Mononuclear cell (primary cell): ENCODE results near the gene TOR1AIP1. TPM values are rescaled to one million over a fixed set of nuclear protein-coding genes. Genes with fewer than 3 reads are reported as not detected.
"Not testable (repeated sequence)": the region's sequence is repeated elsewhere in the genome, so short reads cannot be mapped to it uniquely, and the experiment has no call there.

Experiments
- H3K27me3 ChIP-seq: 2 replicates; pipeline ENCODE4 v1.6.0; 2011; ENCODE audit warnings: low read length, control low read depth; ENCODE audit not compliant: insufficient read depth
- H3K4me1 ChIP-seq: 2 replicates; pipeline ENCODE4 v1.5.1; 2011; ENCODE audit warnings: mild to moderate bottlenecking, low read length, control low read depth; ENCODE audit not compliant: insufficient read depth
- H3K4me3 ChIP-seq: 2 replicates; pipeline ENCODE4 v1.5.1; 2011; ENCODE audit warnings: mild to moderate bottlenecking, low read length, moderate library complexity
- H3K9me3 ChIP-seq: 2 replicates; pipeline ENCODE4 v1.5.1; 2011; ENCODE audit warnings: low read depth, mild to moderate bottlenecking, control low read depth, low read length
- total RNA-seq: library from RNA; depleted of rRNA; stranded (reverse); fragments of >200 nt; gene quantifications from one replicate; pipeline ENCODE4 v1.2.3, GENCODE V29; 2012

The TOR1AIP1 gene
- total RNA-seq, 1 donor: 106 TPM

- peaks cover 42% of the 10 kb centered on the region for H3K4me1 ChIP-seq
- no peak overlapping the region for H3K4me3 ChIP-seq
- no peaks in the 10 kb centered on the region for H3K27me3 ChIP-seq
- no peaks in the 10 kb centered on the region for H3K9me3 ChIP-seq
Observed at GRCh38 chr1:179950651-179951050, 68.6 kb downstream of the TOR1AIP1 start.

- Histone ChIP-seq H3K4me3 (no peak overlapping the region), H3K9me3 (no peaks in the 10 kb centered on the region), H3K4me1 (peaks cover 46% of the 10 kb centered on the region), H3K27me3 (no peaks in the 10 kb centered on the region)
Observed at GRCh38 chr1:179951383-179952144, 69.5 kb downstream of the TOR1AIP1 start.

GRCh38 chr1:179952186-179952585 lies 70.1 kb downstream of the TOR1AIP1 start:
- H3K27me3 ChIP-seq: no peaks in the 10 kb centered on the region
- no peaks in the 10 kb centered on the region for H3K9me3 ChIP-seq
- no peak overlapping the region for H3K4me3 ChIP-seq
- peaks cover 46% of the 10 kb centered on the region for H3K4me1 ChIP-seq

DNA sequence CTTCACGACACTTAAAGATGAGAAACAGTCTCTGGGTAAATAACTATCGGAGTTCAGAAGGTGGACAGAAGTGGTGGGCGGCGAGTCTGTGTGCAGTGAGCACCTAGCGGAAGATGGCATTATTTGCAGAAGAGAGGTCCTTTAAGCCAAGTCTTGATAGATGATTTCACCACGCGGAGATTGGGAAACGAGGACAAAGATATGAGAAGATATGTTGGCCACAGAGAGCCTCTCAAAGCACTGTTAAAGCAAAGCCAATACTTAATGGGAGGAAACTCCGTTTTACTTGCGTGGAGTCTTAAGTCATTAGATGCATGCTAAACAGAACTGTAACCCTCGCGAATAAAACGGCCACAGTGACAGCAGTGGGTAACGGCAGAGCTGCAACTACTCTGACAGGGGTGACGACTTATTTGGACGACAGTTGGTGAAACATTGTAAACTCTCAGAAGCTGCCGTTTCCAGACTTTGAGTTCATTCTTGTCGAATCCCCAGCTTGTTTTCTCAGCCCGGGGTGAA lies 71.9 kb downstream of the TOR1AIP1 start:
- Histone ChIP-seq H3K4me1 (peaks cover 49% of the 10 kb centered on the region), H3K27me3 (no peaks in the 10 kb centered on the region), H3K9me3 (no peaks in the 10 kb centered on the region), H3K4me3 (peak overlapping the region; percentile 89)

GRCh38 chr1:179954493-179955286 lies 72.6 kb downstream of the TOR1AIP1 start, which contains the start of gene CEP350:
Gene CEP350 (plus strand): TSS chr1:179954810. CDS start chr1:179986182, 31,372 bp downstream.
- peaks cover 49% of the 10 kb centered on the region for H3K4me1 ChIP-seq
- peak within 1 kb of the TSS; percentile 89 for H3K4me3 ChIP-seq
- H3K27me3 ChIP-seq: no peaks in the 10 kb centered on the region
- no peaks in the 10 kb centered on the region for H3K9me3 ChIP-seq

DNA sequence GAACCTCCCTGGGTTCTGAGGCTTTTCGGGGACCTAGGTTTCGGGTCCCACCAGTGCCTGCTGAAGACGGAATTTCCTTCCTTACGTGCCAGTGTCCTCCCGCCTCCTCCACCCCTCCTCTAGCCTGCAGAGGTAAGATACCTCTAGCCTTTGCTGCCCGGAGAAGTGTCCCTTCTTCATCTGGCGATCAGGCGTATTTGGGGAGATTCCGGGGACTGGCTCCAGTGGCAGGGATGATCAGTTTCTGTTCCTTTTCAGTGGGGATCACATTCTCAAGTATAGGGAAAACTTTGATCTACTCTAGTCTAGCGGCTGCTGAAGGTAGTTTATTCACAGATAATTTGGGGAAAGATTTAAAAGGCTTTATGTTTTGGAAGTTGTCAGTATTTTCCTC lies 73.2 kb downstream of the TOR1AIP1 start:
- Histone ChIP-seq H3K4me3 (peak overlapping the region; percentile 89), H3K27me3 (no peaks in the 10 kb centered on the region), H3K4me1 (peaks cover 49% of the 10 kb centered on the region), H3K9me3 (no peaks in the 10 kb centered on the region)

GRCh38 chr1:179955731-179956130 lies 73.6 kb downstream of the TOR1AIP1 start:
- Histone ChIP-seq H3K4me3 (peak overlapping the region; percentile 89), H3K9me3 (no peaks in the 10 kb centered on the region), H3K27me3 (no peaks in the 10 kb centered on the region), H3K4me1 (peaks cover 46% of the 10 kb centered on the region)

GRCh38 chr1:179958359-179958758 lies 76.3 kb downstream of the TOR1AIP1 start:
- Histone ChIP-seq H3K4me3 (no peak overlapping the region), H3K4me1 (peaks cover 20% of the 10 kb centered on the region), H3K9me3 (no peaks in the 10 kb centered on the region), H3K27me3 (no peaks in the 10 kb centered on the region)

- H3K27me3 ChIP-seq, H3K4me1 ChIP-seq, H3K4me3 ChIP-seq: not testable (repeated sequence)
- peaks cover 12% of the 10 kb centered on the region for H3K9me3 ChIP-seq
Observed at GRCh38 chr1:179962168-179962567, 80.1 kb downstream of the TOR1AIP1 start.

DNA sequence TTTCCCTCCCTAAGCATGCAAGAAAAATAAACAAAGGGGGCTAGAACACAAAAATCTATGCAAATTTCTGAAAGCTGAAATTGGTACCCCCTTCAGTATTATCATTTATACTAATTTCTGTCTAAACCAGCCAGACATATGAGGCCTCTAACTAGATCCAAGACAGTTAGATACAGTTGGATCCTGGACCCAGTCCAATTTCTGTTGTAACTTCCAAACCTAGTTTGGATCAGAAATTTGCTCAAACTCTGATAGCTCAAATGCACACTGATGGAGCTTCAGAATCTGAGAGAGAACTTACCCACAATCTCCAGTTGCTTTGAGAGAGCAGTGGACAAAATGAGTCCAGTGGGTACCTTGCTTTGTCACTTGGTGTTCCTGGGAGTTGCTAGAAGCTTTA lies 84.5 kb downstream of the TOR1AIP1 start:
- Histone ChIP-seq H3K27me3 (no peaks in the 10 kb centered on the region), H3K4me3 (no peak overlapping the region), H3K4me1 (peaks cover 17% of the 10 kb centered on the region), H3K9me3 (peaks cover 12% of the 10 kb centered on the region)

DNA sequence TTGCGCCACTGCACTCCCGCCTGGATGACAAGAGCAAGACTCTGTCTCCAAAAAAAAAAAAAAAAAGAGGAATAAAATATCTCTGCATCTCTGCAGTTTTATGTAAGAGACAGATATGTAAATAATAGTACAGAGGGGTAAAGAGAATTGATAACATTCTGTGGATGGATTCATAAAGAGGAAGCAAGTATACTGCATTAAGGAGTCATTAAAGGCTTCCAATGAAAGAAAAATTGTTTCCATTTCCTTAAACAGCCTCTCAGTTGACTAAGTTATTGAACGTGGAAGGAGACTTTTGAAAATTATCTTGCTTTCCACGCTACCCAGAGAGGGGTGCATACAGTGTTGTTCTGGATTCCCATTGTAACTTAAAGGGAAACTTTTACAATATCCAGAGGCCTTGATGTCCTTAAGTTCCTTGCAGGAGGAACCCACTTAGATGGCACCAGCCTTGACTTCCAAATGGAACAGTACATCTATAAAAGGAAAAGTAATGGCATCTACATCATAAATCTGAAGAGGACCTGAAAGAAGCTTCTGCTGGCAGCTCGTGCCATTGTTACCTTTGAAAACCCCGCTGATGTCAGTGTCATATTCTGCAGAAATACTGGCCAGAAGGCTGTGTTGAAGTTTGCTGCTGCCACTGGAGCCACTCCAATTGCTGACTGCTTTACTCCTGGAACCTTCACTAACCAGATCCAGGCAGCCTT lies 86.4 kb downstream of the TOR1AIP1 start:
- peaks cover 12% of the 10 kb centered on the region for H3K9me3 ChIP-seq
- H3K27me3 ChIP-seq: no peaks in the 10 kb centered on the region
- no peak overlapping the region for H3K4me3 ChIP-seq
- H3K4me1 ChIP-seq: peaks cover 26% of the 10 kb centered on the region

DNA sequence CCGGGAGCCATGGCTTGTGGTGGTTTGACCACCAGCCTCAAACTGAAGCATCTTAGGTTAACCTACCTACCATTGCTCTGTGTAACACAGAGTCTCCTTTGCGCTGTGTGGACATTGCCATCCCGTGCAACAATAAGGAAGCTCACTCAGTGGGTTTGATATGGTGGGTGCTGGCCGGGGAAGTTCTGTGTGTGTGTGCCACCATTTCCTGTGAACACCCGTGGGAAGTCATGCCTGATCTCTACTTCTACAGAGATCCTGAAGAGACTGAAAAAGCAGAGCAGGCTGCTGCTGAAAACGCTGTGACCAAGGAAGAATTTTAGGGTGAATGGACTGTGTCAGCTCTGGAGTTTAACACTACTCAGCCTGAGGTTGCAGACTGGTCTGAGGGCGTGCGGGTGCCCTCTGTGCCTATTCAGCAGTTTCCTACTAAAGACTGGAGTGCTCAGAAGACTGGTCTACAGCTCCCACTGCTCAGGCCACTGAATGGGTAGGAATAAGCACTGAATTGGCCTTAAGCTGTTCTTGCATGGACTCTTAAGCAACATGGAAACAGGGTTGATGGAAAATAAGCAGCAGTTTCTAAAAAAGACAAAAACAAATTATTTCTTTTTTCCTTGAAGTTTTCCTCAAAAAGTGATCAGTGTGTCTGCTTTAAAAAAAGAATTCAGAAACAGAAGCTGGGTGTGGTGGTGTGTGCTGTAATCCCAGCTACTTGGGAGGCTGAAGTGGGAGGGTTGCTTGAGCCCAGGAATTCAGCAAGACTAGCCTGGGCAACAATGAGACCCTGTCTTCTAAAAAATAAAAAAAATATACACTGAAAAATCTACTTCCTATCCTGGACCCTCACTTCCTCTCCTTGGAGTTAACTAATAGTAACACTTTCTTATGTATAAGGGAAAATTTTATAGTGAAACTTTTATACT lies 87.2 kb downstream of the TOR1AIP1 start:
- H3K27me3 ChIP-seq: no peaks in the 10 kb centered on the region
- H3K4me3 ChIP-seq: no peak overlapping the region
- H3K9me3 ChIP-seq: peaks cover 12% of the 10 kb centered on the region
- peaks cover 33% of the 10 kb centered on the region for H3K4me1 ChIP-seq
